Measurements from ENCODE around the gene CADPS.

- TF ChIP-seq CTCF (IDR thresholded peaks at IDR 0.05) (no peak), POLR2A (IDR thresholded peaks at IDR 0.05) (no peak)
Measured at GRCh38 chr3:62678841-62679240, 196.4 kb downstream of the CADPS start.
